Fibroblast of skin of right biceps (primary cell): Measurements from ENCODE around the gene TMEM255A.
"Not testable (repeated sequence)": the region's sequence is repeated elsewhere in the genome, so short reads cannot be mapped to it uniquely, and the experiment has no call there.

Source experiments
- DNase-seq: peaks from one replicate; pipeline ENCODE4 v3.0.0-alpha.2; 2013

The TMEM255A gene

GRCh38 chrX:120310861-120311726 is at the start of gene TMEM255A:
TMEM255A (minus strand) TSS chrX:120311461; CDS start chrX:120311309, 152 bp downstream.
- DNase-seq, result peak; percentile 24

GRCh38 chrX:120358737-120359456 is 47.6 kb upstream of the TMEM255A start:
- DNase-seq, result peak; percentile 27

- DNase-seq, result no peak
Observed at GRCh38 chrX:120357186-120357585, 45.9 kb upstream of the TMEM255A start.

- DNase-seq, result no peak
Observed at GRCh38 chrX:120356084-120356483, 44.8 kb upstream of the TMEM255A start.

GRCh38 chrX:120350450-120351138 is 39.3 kb upstream of the TMEM255A start:
- DNase-seq, result no peak

GRCh38 chrX:120344566-120344965 is 33.3 kb upstream of the TMEM255A start:
- DNase-seq, result not testable (repeated sequence)

GRCh38 chrX:120336899-120337298 is 25.6 kb upstream of the TMEM255A start:
- DNase-seq, result no peak

- DNase-seq, result no peak
Observed at GRCh38 chrX:120335289-120335688, 24.0 kb upstream of the TMEM255A start.

GRCh38 chrX:120334603-120335002 is 23.3 kb upstream of the TMEM255A start:
- no peak for DNase-seq

GRCh38 chrX:120334151-120334550 is 22.9 kb upstream of the TMEM255A start:
- no peak for DNase-seq

GRCh38 chrX:120332394-120332793 is 21.1 kb upstream of the TMEM255A start:
- DNase-seq, result no peak

- no peak for DNase-seq
Observed at GRCh38 chrX:120331116-120331515, 19.9 kb upstream of the TMEM255A start.

- no peak for DNase-seq
Observed at GRCh38 chrX:120321520-120322281, 10.4 kb upstream of the TMEM255A start.

- DNase-seq, result no peak
Observed at GRCh38 chrX:120318411-120318810, 7.2 kb upstream of the TMEM255A start.

- peak; percentile 29 for DNase-seq
Observed at GRCh38 chrX:120316587-120317283, 5.5 kb upstream of the TMEM255A start.

- DNase-seq, result no peak
Observed at GRCh38 chrX:120315776-120316175, 4.5 kb upstream of the TMEM255A start.

- peak; percentile 6 for DNase-seq
Observed at GRCh38 chrX:120311727-120312063, 434 bp upstream of the TMEM255A start.

- DNase-seq, result peak; percentile 60
Observed at GRCh38 chrX:120309873-120310705, 1.2 kb downstream of the TMEM255A start.

- DNase-seq, result peak; percentile 72
Observed at GRCh38 chrX:120308959-120309872, 2.0 kb downstream of the TMEM255A start.

GRCh38 chrX:120308558-120308957 is 2.7 kb downstream of the TMEM255A start:
- DNase-seq, result peak; percentile 6
